Activated naive CD4-positive, alpha-beta T cell treated with anti-CD3 and anti-CD28 coated beads for 36 hours (primary cell): ENCODE measurements around the gene TANK. TPM values are rescaled to one million over a fixed set of nuclear protein-coding genes. Genes with fewer than 3 reads are reported as not detected.
"Not testable (repeated sequence)": the region's sequence is repeated elsewhere in the genome, so short reads cannot be mapped to it uniquely, and the experiment has no call there.

Experiments used
- CTCF ChIA-PET: fragments of 350-600 bp; sonication (Branson Sonifier 250); formaldehyde crosslinking; loops from one replicate; lab custom pipeline; 2021; ENCODE audit warnings: antibody characterized with exemption; lab: Charles Lee
- DNase-seq: peaks from one replicate; pipeline ENCODE4 v3.0.0-alpha.2; 2020
- H3K27ac Mint-ChIP-seq: one replicate; pipeline ENCODE4 v1.8.0; 2021; ENCODE audit warnings: mild to moderate bottlenecking, mixed read lengths
- H3K27me3 Mint-ChIP-seq: one replicate; pipeline ENCODE4 v1.8.0; 2021; ENCODE audit warnings: low read depth, mixed read lengths
- H3K36me3 Mint-ChIP-seq: one replicate; pipeline ENCODE4 v1.8.0; 2021; ENCODE audit warnings: low read depth, mixed read lengths
- H3K4me1 Mint-ChIP-seq: one replicate; pipeline ENCODE4 v1.8.0; 2021; ENCODE audit warnings: low read depth, mixed read lengths
- H3K4me3 Mint-ChIP-seq: one replicate; pipeline ENCODE4 v1.8.0; 2021; ENCODE audit warnings: mild to moderate bottlenecking, moderate library complexity, mixed read lengths
- H3K9me3 Mint-ChIP-seq: one replicate; pipeline ENCODE4 v1.8.0; 2021; ENCODE audit warnings: mixed read lengths
- intact Hi-C: fragments of 100-400 bp; cut with micrococcal nuclease; formaldehyde crosslinking; loops from one replicate; pipeline ENCODE4 v1.15.1; 2023
- total RNA-seq, 2 experiments: library from RNA; stranded (reverse); gene quantifications; one replicate each; pipeline ENCODE4 v1.2.3, GENCODE V29; 2021

The TANK gene
- total RNA-seq, 2 experiments from 2014 or later: 48.6 to 50.4 TPM

DNA sequence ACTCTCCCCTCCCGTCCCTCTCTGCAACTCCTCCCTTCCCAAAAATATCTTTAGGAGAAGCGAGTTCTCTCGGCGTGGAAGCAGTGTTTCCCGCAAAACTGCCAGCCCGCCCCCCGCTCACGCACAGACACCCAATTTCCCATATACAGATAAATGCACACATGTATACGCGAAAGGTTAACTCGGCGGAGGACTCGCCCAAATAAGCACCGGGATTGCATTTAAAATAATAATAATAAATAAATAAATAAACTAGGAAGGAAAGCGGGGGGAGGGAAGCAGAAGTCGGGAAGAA lies 78.0 kb downstream of the TANK start:
- peaks cover 43% of the 10 kb centered on the region for H3K4me1 Mint-ChIP-seq
- CTCF ChIA-PET: interaction anchor here (1.5 kb wide), 1 partner anchor 14 kb away, joined by 9 read pairs; no protein-coding TSS in a partner anchor
- no peaks in the 10 kb centered on the region for H3K9me3 Mint-ChIP-seq
- H3K27ac Mint-ChIP-seq: peak overlapping the region; percentile 47
- DNase-seq: no peak
- H3K4me3 Mint-ChIP-seq: peak overlapping the region; percentile 84
- intact Hi-C loops: loop anchor here (1.0 to 5.0 kb wide), 4 partner anchors 8 to 179 kb away; partner anchors contain the start of gene TBR1
- no peaks in the 10 kb centered on the region for H3K27me3 Mint-ChIP-seq
- peaks cover 7% of the 10 kb centered on the region for H3K36me3 Mint-ChIP-seq

DNA sequence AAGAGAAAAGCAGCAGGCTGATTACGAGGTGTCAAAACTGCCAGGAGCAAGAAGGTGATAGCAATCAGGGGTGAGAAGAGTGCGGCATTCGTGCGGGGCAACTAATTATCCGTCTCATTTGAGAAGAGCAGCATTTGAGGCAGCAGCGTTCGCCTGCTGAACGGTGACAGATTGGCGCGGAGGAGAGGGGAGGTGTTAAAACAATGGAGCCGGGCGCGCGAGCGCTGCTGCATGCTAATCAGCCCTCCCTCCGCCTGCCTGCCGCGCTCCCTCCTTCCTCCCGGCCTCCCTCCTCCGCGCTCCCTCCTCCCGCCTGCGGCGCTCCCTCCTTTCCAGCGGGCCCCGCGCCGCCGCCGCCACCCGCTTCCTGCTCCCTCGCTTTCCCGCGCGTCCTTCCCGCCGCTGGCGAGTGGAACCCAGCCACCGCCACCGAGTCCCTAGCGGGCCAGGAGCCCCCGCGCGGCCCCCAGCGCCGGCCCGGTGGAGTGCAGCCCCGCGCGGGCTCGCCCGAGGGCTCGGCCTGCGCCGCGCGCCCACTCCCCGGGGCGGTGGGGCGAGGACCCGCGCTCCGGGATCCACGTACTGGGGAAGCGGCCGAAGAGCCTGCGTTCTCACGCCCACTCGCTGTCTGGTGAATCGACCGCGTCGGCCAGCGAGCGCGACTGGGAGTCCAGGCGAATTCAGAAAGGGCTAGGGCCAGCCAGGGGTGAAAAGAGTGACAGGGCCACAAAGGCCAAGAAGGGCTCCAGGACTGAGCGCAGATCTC lies 78.5 kb downstream of the TANK start:
- Mint-ChIP-seq H3K36me3 (peaks cover 7% of the 10 kb centered on the region), H3K4me1 (peaks cover 47% of the 10 kb centered on the region), H3K27ac (peak overlapping the region; percentile 47), H3K4me3 (peak overlapping the region; percentile 84), H3K27me3 (no peaks in the 10 kb centered on the region), H3K9me3 (no peaks in the 10 kb centered on the region)
- intact Hi-C loops: loop anchor here (1.0 to 5.0 kb wide), 4 partner anchors 8 to 179 kb away; partner anchors contain the start of gene TBR1
- DNase-seq: peak; percentile 71
- CTCF ChIA-PET: interaction anchor here (1.5 kb wide), 1 partner anchor 15 kb away, joined by 9 read pairs; no protein-coding TSS in a partner anchor

DNA sequence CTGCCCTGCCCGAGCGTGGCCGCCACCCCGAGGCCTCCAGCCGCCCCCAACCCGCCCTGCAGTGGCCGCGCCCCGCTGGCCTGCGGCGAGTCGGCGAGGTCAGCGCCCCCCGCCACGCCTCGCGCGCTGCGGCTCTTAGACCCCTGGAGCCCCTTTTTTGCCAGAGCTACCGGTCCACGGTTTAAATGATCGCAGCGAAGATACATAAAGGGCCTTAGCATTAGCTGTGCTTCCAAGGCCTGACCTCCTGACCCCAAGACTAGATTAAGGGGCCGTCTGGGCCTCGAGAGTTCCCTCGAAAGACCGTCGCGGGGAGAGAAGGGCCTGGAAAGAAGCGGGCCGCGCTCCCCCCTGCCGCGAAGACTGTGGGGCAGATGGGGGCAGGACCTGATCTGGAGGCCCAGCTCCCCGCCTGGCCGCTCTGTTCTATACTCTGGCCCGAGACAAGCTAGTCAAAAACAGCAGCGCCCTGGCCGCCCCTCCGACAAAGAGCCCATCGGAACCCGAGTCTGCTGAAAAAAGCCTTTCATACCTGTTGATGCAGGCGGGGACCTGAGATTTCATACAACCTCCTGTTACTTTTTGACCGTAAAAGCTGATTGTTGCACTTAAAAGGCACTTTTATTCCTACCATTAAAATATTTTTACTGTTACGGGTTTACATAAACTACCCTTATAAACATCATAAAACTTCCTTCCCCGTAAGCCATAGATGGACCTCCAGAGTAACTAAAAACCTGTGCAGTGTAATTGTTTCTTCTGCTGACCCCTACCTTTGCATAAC lies 79.3 kb downstream of the TANK start:
- no peaks in the 10 kb centered on the region for H3K27me3 Mint-ChIP-seq
- H3K36me3 Mint-ChIP-seq: peaks cover 7% of the 10 kb centered on the region
- no peak for DNase-seq
- no peak overlapping the region for H3K27ac Mint-ChIP-seq
- no peaks in the 10 kb centered on the region for H3K9me3 Mint-ChIP-seq
- CTCF ChIA-PET: interaction anchor here (0.7 to 1.4 kb wide), 4 partner anchors 10 to 150 kb away, joined by 3 read pairs; no protein-coding TSS in a partner anchor
- peaks cover 44% of the 10 kb centered on the region for H3K4me1 Mint-ChIP-seq
- H3K4me3 Mint-ChIP-seq: peak overlapping the region; percentile 18
- intact Hi-C loops: loop anchor here (5.0 to 10.0 kb wide), 6 partner anchors 178 to 1078 kb away; partner anchors contain the start of genes IFIH1 and TBR1

DNA sequence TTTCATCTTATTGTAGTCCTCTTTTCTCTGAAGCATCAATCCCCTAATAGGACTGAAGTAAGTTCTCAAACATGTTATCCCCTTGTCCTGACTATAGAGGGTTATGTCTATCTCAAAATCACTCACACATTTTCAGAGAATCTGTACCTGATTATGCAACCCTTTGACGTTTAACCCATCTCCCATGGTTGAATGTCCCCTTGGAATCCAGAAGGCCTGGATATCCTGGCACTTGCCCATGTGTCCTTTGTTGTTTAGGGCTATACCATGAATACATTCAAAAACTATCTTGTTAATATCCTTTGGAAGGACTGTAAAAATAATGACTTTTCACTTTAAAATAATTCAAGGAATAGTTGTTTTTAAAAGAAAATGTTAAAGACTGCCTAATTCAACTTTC lies 81.7 kb downstream of the TANK start:
- intact Hi-C loops: loop anchor here (5.0 to 10.0 kb wide), 5 partner anchors 710 to 1075 kb away; partner anchors contain the start of gene IFIH1
- Mint-ChIP-seq H3K9me3 (no peaks in the 10 kb centered on the region), H3K36me3 (peaks cover 3% of the 10 kb centered on the region), H3K4me1 (peaks cover 55% of the 10 kb centered on the region), H3K27me3 (no peaks in the 10 kb centered on the region), H3K4me3 (no peak overlapping the region), H3K27ac (peak overlapping the region; percentile 48)
- DNase-seq: no peak
- CTCF ChIA-PET: interaction anchor here (1.7 kb wide), 1 partner anchor 9 kb away, joined by 4 read pairs; no protein-coding TSS in a partner anchor

DNA sequence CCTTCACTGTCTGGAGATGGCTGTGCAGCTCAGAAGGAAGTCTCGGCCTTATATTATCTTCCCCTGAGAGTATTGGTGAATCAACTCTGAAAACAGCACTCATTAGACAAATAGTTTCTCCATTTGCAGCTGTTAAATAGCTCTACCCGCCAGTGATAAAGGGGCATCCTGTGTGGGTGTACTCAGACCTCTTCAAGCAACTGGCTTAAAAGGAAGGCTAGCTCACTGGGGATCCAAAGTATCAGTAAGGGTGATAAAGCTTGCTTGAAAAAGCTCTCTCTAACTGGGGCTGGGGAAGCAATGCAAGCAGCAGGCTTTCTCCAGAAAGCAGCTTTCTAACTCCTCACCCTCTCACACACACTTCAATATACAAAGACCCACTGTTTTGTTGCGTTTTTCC lies 83.1 kb downstream of the TANK start:
- Mint-ChIP-seq H3K4me3 (peak overlapping the region; percentile 87), H3K36me3 (no peaks in the 10 kb centered on the region), H3K27me3 (no peaks in the 10 kb centered on the region), H3K4me1 (peaks cover 53% of the 10 kb centered on the region), H3K27ac (peak overlapping the region; percentile 95), H3K9me3 (no peaks in the 10 kb centered on the region)
- CTCF ChIA-PET: interaction anchor here (0.7 to 1.5 kb wide), 6 partner anchors 11 to 770 kb away, joined by 3 to 6 read pairs (median 4); no protein-coding TSS in a partner anchor
- DNase-seq: no peak
- intact Hi-C loops: loop anchor here (5.0 to 10.0 kb wide), 5 partner anchors 709 to 1074 kb away; partner anchors contain the start of gene IFIH1

DNA sequence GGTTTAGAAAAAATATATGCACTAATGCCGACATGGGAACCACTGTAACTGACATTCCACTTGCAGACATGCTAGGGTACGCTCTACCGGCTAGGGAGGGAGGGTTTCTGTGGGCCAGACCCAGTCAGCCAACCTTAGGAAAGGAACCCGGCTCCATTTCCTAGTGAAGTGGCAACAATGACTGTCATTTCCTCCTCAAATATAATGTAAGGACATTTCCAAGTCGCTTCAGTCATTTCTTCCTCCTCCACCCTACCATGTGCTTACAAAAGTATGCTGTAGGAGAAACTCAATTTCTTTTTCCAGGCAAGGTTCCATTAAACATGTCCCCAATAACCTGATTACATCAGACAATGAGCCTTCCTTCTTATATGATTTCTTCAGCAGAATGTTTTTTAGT lies 83.7 kb downstream of the TANK start:
- Mint-ChIP-seq H3K4me3 (peak overlapping the region; percentile 87), H3K9me3 (no peaks in the 10 kb centered on the region), H3K27me3 (no peaks in the 10 kb centered on the region), H3K4me1 (peaks cover 50% of the 10 kb centered on the region), H3K27ac (peak overlapping the region; percentile 95), H3K36me3 (no peaks in the 10 kb centered on the region)
- peak; percentile 37 for DNase-seq
- CTCF ChIA-PET: interaction anchor here (1.5 kb wide), 1 partner anchor 30 kb away, joined by 4 read pairs; no protein-coding TSS in a partner anchor
- intact Hi-C loops: loop anchor here (1.0 to 10.0 kb wide), 9 partner anchors 64 to 1073 kb away; partner anchors contain the start of genes IFIH1, PSMD14 and TANK

DNA sequence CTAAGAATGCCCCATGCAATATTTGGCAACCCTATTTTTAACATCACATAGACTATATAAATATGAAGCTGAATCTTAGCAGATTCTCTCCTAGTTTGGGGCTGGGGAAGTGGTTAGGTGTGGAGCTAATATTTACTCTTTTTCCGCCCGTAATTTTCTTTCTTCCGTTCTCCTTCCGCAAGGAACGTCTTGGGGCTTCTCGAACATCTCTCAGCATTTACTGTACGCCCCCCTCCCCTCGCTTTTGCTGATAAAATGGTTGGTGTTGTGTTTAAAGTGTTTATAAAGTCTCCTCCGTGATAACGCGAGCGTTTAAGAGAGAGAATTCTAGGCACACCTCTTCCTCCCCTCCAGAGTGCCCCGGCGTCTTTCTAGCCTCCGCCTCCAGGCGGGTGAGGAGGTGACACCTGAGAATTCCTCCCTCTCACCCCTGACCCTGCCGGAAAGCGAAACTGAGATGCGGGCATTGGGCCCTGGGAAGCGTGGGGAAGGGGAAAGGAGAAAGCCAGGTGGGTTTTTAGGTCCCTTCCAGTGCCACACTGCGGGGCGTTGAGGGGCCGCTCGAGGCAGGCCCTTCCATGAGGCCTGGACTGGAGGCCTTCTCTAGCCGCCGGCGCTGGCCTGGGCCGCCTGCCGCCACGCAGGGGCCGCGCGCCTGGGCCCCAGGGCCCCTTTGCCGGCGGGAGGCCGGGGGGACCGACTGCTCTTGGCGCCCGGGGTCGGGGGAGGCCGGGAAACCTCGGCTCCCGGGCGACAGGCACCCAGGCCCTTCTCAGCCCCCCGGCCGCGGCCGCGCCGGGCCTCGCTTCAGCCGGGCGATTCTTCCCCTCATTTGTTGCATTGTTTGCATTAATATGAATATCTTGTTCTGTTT lies 84.4 kb downstream of the TANK start:
- H3K27me3 Mint-ChIP-seq, H3K9me3 Mint-ChIP-seq, H3K36me3 Mint-ChIP-seq: not testable (repeated sequence)
- DNase-seq: peak; percentile 80
- peak overlapping the region; percentile 95 for H3K27ac Mint-ChIP-seq
- H3K4me1 Mint-ChIP-seq: peaks cover 50% of the 10 kb centered on the region
- CTCF ChIA-PET: interaction anchor here (0.7 kb wide), 1 partner anchor 22 kb away, joined by 6 read pairs; no protein-coding TSS in a partner anchor
- intact Hi-C loops: loop anchor here (1.0 to 10.0 kb wide), 9 partner anchors 64 to 1073 kb away; partner anchors contain the start of genes IFIH1, PSMD14 and TANK
- H3K4me3 Mint-ChIP-seq: peak overlapping the region; percentile 87

DNA sequence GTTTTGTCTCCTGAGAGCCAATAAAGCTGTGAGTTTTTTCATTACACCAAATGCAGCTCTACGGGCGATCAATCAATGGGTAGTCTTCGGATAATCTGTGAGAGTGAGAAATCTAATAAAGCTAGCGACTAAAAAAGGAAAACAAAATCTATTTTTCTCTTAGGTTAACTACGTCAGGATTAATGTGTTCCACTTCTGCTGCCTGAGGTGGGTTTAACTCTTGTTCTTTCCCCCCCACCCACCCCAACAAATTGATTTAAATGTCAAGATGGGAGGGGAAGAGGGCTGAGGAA lies 85.0 kb downstream of the TANK start:
- Mint-ChIP-seq H3K9me3 (no peaks in the 10 kb centered on the region), H3K4me3 (peak overlapping the region; percentile 83), H3K27ac (peak overlapping the region; percentile 85), H3K4me1 (peaks cover 47% of the 10 kb centered on the region), H3K36me3 (no peaks in the 10 kb centered on the region), H3K27me3 (no peaks in the 10 kb centered on the region)
- intact Hi-C loops: loop anchor here (10.0 kb wide), 1 partner anchor 760 kb away; no protein-coding TSS in a partner anchor
- no peak for DNase-seq
- CTCF ChIA-PET: interaction anchor here (0.7 kb wide), 1 partner anchor 21 kb away, joined by 6 read pairs; no protein-coding TSS in a partner anchor

DNA sequence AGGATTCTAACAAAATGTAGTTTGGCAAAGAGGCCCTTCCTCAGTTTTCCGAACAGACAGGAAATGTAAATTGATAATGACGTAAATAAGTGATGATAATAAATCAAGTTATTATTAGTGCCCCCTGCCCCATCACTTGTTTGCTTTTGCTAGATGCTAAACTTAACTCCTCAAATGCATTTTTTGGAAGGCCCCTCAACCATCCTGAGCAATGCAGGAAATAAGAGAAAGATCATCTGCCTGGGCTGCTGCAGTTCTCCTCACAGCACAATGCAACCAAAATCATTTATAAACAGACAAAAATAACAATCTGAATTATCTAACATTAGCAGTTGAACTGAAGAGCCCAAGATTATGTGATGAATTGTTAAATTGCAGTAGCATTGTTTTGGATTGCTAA lies 85.4 kb downstream of the TANK start:
- Mint-ChIP-seq H3K27ac (peak overlapping the region; percentile 85), H3K4me3 (peak overlapping the region; percentile 83), H3K9me3 (no peaks in the 10 kb centered on the region), H3K36me3 (no peaks in the 10 kb centered on the region), H3K4me1 (peaks cover 47% of the 10 kb centered on the region), H3K27me3 (no peaks in the 10 kb centered on the region)
- intact Hi-C loops: loop anchor here (1.0 to 10.0 kb wide), 2 partner anchors 7 to 761 kb away; no protein-coding TSS in a partner anchor
- no peak for DNase-seq
- CTCF ChIA-PET: interaction anchor here (0.7 kb wide), 1 partner anchor 21 kb away, joined by 6 read pairs; no protein-coding TSS in a partner anchor

DNA sequence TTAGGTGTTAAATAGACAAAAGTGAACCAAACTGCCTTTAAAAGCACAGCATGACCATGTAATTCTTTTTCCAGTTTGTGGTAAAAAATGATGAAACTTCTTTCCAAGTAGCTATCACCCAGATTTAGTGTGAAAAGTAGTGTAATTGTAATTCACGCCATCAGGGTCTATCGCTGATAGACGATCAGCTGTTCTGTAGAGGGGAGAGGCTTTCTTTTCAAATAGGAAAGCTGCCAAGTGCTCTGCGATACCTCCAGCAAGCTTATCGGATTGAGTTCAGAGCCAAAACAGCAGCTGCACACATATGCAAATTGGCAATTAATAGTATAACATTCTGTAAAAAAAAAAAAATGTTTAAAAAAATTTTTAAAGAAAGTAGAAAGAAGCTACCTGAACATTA lies 86.1 kb downstream of the TANK start:
- intact Hi-C loops: loop anchor here (1.0 to 10.0 kb wide), 2 partner anchors 8 to 761 kb away; no protein-coding TSS in a partner anchor
- Mint-ChIP-seq H3K4me1 (peaks cover 47% of the 10 kb centered on the region), H3K9me3 (no peaks in the 10 kb centered on the region), H3K27ac (no peak overlapping the region), H3K4me3 (peak overlapping the region; percentile 22), H3K27me3 (no peaks in the 10 kb centered on the region), H3K36me3 (no peaks in the 10 kb centered on the region)
- CTCF ChIA-PET: no interaction called here
- no peak for DNase-seq

DNA sequence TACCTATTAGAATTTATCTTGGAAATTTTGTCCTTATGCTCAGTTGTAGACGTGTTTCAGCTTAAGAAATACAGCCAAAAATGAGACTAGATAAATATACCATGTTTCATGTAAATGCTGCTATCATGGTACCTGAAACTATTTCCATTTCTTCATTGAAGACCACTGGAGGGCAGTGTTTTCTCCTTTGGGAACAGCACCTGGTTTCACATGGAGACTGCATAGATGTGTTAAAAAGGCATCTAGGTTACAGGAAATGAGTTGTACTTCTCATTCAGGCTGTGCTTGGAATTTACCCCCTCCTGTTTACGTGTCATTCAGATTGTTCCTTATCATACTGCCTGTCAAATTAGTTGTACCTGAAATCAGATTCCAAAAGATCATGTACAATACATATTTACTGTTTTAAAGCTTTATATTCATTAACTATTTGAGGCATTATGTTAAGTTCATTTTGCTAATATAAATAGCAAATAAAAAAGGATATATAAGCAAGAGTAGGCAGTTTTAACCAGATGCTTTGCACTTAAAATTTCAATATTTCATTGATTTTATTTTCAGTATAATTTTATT lies 90.7 kb downstream of the TANK start:
- intact Hi-C loops: loop anchor here (1.0 to 2.0 kb wide), 2 partner anchors 22 to 28 kb away; no protein-coding TSS in a partner anchor
- no peaks in the 10 kb centered on the region for H3K27me3 Mint-ChIP-seq
- CTCF ChIA-PET: interaction anchor here (1.7 to 2.3 kb wide), 3 partner anchors 9 to 23 kb away, joined by 4 to 11 read pairs (median 5); no protein-coding TSS in a partner anchor
- peaks cover 19% of the 10 kb centered on the region for H3K4me1 Mint-ChIP-seq
- no peaks in the 10 kb centered on the region for H3K36me3 Mint-ChIP-seq
- H3K9me3 Mint-ChIP-seq: no peaks in the 10 kb centered on the region
- no peak overlapping the region for H3K27ac Mint-ChIP-seq
- no peak overlapping the region for H3K4me3 Mint-ChIP-seq
- peak; percentile 13 for DNase-seq
